ENCODE results near the gene DBX1.

The DBX1 gene

DNA sequence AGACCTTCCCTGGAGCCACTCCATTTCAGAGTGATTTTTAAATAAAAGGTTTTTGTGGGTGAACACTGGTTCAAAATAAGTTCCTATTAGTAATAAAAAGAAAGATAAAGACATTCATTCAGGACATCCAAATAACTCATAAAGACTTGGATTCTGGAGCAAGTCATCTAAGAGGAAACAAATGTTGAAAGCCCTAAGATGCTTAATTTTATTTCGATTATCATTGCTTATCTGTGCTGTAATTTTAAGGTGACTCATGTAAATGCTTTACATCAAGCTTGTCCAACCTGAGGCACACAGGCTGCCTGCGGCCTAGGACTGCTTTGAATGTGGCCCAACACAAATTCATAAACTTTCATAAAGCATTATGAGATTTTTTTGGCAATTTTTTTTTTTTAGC is 34.2 kb upstream of the DBX1 start:
- Histone ChIP-seq H3K4me1 (ENCODE audit: low read depth, poor library complexity, severe bottlenecking) (peaks cover 17% of the 10 kb centered on the region), H3K9ac (no peak overlapping the region), H3K36me3 (ENCODE audit: insufficient read depth) (no peaks in the 10 kb centered on the region), H4K20me1 (ENCODE audit: insufficient read depth) (no peaks in the 10 kb centered on the region), H3K27me3 (ENCODE audit: insufficient read depth, low read depth) (no peaks in the 10 kb centered on the region), H3K79me2 (ENCODE audit: insufficient read depth, low read depth) (no peaks in the 10 kb centered on the region), H3K4me2 (no peak overlapping the region), H3K27ac (no peak overlapping the region), H2AFZ (ENCODE audit: low read depth) (no peak overlapping the region), H3K4me3 (IDR thresholded peaks at IDR 0.05; ENCODE audit: insufficient read depth, low read depth, low read length) (no peak overlapping the region)
- TF ChIP-seq CTCF (conservative IDR thresholded peaks at IDR 0.05; ENCODE audit: low read depth, low read length) = no peak

GRCh38 chr11:20193307-20193706 is 33.0 kb upstream of the DBX1 start:
- H4K20me1 ChIP-seq (ENCODE audit: insufficient read depth) = no peaks in the 10 kb centered on the region
- H3K27me3 ChIP-seq (ENCODE audit: insufficient read depth, low read depth) = no peaks in the 10 kb centered on the region
- H3K4me3 ChIP-seq (IDR thresholded peaks at IDR 0.05; ENCODE audit: insufficient read depth, low read depth, low read length) = no peak overlapping the region
- no peaks in the 10 kb centered on the region for H3K36me3 ChIP-seq (ENCODE audit: insufficient read depth)
- no peak overlapping the region for H3K9ac ChIP-seq
- H3K4me2 ChIP-seq = no peak overlapping the region
- H3K27ac ChIP-seq = no peak overlapping the region
- H3K4me1 ChIP-seq (ENCODE audit: low read depth, poor library complexity, severe bottlenecking) = peaks cover 17% of the 10 kb centered on the region
- no peaks in the 10 kb centered on the region for H3K79me2 ChIP-seq (ENCODE audit: insufficient read depth, low read depth)
- TF ChIP-seq CTCF (conservative IDR thresholded peaks at IDR 0.05; ENCODE audit: low read depth, low read length) = no peak
- H2AFZ ChIP-seq (ENCODE audit: low read depth) = no peak overlapping the region

DNA sequence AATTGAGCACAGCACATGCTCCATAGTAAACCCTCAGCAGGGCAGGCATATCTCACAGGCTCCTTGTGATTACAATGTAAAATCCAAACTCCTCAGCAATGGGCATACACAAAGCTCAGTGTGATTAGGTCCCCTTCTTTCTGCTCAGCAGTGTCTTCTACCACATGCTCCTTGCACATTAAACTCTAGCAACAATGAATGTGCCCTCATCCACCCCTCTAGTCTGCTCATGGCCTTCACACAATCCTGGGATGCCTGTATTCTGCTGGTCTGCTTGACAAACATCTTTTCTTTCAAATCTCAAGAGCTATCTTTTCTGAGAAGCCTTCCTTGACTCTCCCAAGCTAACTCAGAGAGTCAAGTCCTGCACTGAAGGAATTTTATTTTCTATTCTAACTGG is 32.4 kb upstream of the DBX1 start:
- H2AFZ ChIP-seq (ENCODE audit: low read depth) = no peak overlapping the region
- TF ChIP-seq CTCF (conservative IDR thresholded peaks at IDR 0.05; ENCODE audit: low read depth, low read length) = no peak
- H3K4me2 ChIP-seq = no peak overlapping the region
- H3K4me1 ChIP-seq (ENCODE audit: low read depth, poor library complexity, severe bottlenecking) = peaks cover 11% of the 10 kb centered on the region
- H3K27me3 ChIP-seq (ENCODE audit: insufficient read depth, low read depth) = no peaks in the 10 kb centered on the region
- H3K4me3 ChIP-seq (IDR thresholded peaks at IDR 0.05; ENCODE audit: insufficient read depth, low read depth, low read length) = no peak overlapping the region
- no peaks in the 10 kb centered on the region for H4K20me1 ChIP-seq (ENCODE audit: insufficient read depth)
- H3K9ac ChIP-seq = no peak overlapping the region
- H3K36me3 ChIP-seq (ENCODE audit: insufficient read depth) = no peaks in the 10 kb centered on the region
- H3K27ac ChIP-seq = no peak overlapping the region
- no peaks in the 10 kb centered on the region for H3K79me2 ChIP-seq (ENCODE audit: insufficient read depth, low read depth)

GRCh38 chr11:20192151-20192550 is 31.9 kb upstream of the DBX1 start:
- Histone ChIP-seq H3K79me2 (ENCODE audit: insufficient read depth, low read depth) (no peaks in the 10 kb centered on the region), H3K4me2 (no peak overlapping the region), H4K20me1 (ENCODE audit: insufficient read depth) (no peaks in the 10 kb centered on the region), H3K4me1 (ENCODE audit: low read depth, poor library complexity, severe bottlenecking) (peaks cover 6% of the 10 kb centered on the region), H2AFZ (ENCODE audit: low read depth) (no peak overlapping the region), H3K27me3 (ENCODE audit: insufficient read depth, low read depth) (no peaks in the 10 kb centered on the region), H3K9ac (no peak overlapping the region), H3K36me3 (ENCODE audit: insufficient read depth) (no peaks in the 10 kb centered on the region), H3K4me3 (IDR thresholded peaks at IDR 0.05; ENCODE audit: insufficient read depth, low read depth, low read length) (no peak overlapping the region), H3K27ac (no peak overlapping the region)
- TF ChIP-seq CTCF (conservative IDR thresholded peaks at IDR 0.05; ENCODE audit: low read depth, low read length) = no peak

GRCh38 chr11:20178976-20179375 is 18.7 kb upstream of the DBX1 start:
- Histone ChIP-seq H3K27me3 (ENCODE audit: insufficient read depth, low read depth) (no peaks in the 10 kb centered on the region), H3K4me3 (IDR thresholded peaks at IDR 0.05; ENCODE audit: insufficient read depth, low read depth, low read length) (no peak overlapping the region)
- no peak for TF ChIP-seq CTCF (conservative IDR thresholded peaks at IDR 0.05; ENCODE audit: low read depth, low read length)

More at GRCh38 chr11:20178976-20179375, 18.7 kb upstream of the DBX1 start:
- Histone ChIP-seq H3K4me2 (no peak overlapping the region), H3K4me1 (ENCODE audit: low read depth, poor library complexity, severe bottlenecking) (no peaks in the 10 kb centered on the region), H2AFZ (ENCODE audit: low read depth) (no peak overlapping the region), H3K9ac (no peak overlapping the region), H3K27ac (no peak overlapping the region), H4K20me1 (ENCODE audit: insufficient read depth) (no peaks in the 10 kb centered on the region), H3K36me3 (ENCODE audit: insufficient read depth) (no peaks in the 10 kb centered on the region), H3K79me2 (ENCODE audit: insufficient read depth, low read depth) (no peaks in the 10 kb centered on the region)

Measured in KMS-11 (cell line).